Fibroblast of villous mesenchyme (primary cell): ENCODE results near the gene WDFY4. TPM values are rescaled to one million over a fixed set of nuclear protein-coding genes. Genes with fewer than 3 reads are reported as not detected.
A peak's percentile ranks its signal among the peaks of the same experiment; 100 is the strongest.

ENCODE experiments used
- DNase-seq: peaks from one replicate; pipeline ENCODE4 v3.0.0-alpha.2; 2010; ENCODE audit warnings: low read depth
- H3K4me3 ChIP-seq: 2 replicates; pipeline ENCODE4 v1.5.1; 2011; ENCODE audit warnings: low read depth, mild to moderate bottlenecking, low read length
- CTCF ChIP-seq: IDR thresholded peaks from 2 replicates; pipeline ENCODE4 v1.5.1; 2012; ENCODE audit warnings: low read depth, mild to moderate bottlenecking, low read length; ENCODE audit not compliant: insufficient read depth
- total RNA-seq: library from RNA; depleted of rRNA; stranded (reverse); fragments of >200 nt; gene quantifications from 2 replicates; pipeline ENCODE4 v1.2.3, GENCODE V29; 2012

Gene WDFY4
- total RNA-seq, 1 donor = not detected

- TF ChIP-seq CTCF = no peak
- DNase-seq = no peak
- no peak overlapping the region for H3K4me3 ChIP-seq
These were observed 327.9 kb downstream of the WDFY4 start for GRCh38 chr10:49012603-49013002.

GRCh38 chr10:49015700-49016099 is 331.0 kb downstream of the WDFY4 start:
- H3K4me3 ChIP-seq = no peak overlapping the region
- no peak for TF ChIP-seq CTCF
- DNase-seq = no peak

GRCh38 chr10:49021685-49022084 is 337.0 kb downstream of the WDFY4 start:
- no peak for DNase-seq
- H3K4me3 ChIP-seq = no peak overlapping the region
- no peak for TF ChIP-seq CTCF

- no peak overlapping the region for H3K4me3 ChIP-seq
- no peak for TF ChIP-seq CTCF
- no peak for DNase-seq
These were observed 338.4 kb downstream of the WDFY4 start for GRCh38 chr10:49023071-49023470.

GRCh38 chr10:49023752-49024151 is 339.1 kb downstream of the WDFY4 start:
- no peak for TF ChIP-seq CTCF

GRCh38 chr10:49024484-49024883 is 339.8 kb downstream of the WDFY4 start:
- no peak overlapping the region for H3K4me3 ChIP-seq
- TF ChIP-seq CTCF = no peak
- no peak for DNase-seq

More at GRCh38 chr10:49023752-49024151, 339.1 kb downstream of the WDFY4 start:
- DNase-seq = peak; percentile 71
- H3K4me3 ChIP-seq = no peak overlapping the region

GRCh38 chr10:49025347-49025983 is 340.8 kb downstream of the WDFY4 start:
- TF ChIP-seq CTCF = no peak
- H3K4me3 ChIP-seq = no peak overlapping the region
- no peak for DNase-seq
